GM21786 (cell line): ENCODE data around the gene ANO9.
"Not testable (repeated sequence)": the region's sequence is repeated elsewhere in the genome, so short reads cannot be mapped to it uniquely, and the experiment has no call there.

Source experiments
- ATAC-seq: cut with Tn5 transposase; IDR thresholded peaks from one replicate; pipeline ENCODE4 v1.9.1; 2021; ENCODE audit not compliant: unreplicated experiment

ANO9 gene

GRCh38 chr11:404551-405264 lies 37.1 kb downstream of the ANO9 start:
- ATAC-seq = no peak

GRCh38 chr11:403761-404431 lies 37.9 kb downstream of the ANO9 start:
- ATAC-seq = no peak

GRCh38 chr11:403021-403760 lies 38.6 kb downstream of the ANO9 start:
- no peak for ATAC-seq

GRCh38 chr11:401196-401595 lies 40.6 kb downstream of the ANO9 start:
- ATAC-seq = not testable (repeated sequence)

GRCh38 chr11:400241-400689 lies 41.5 kb downstream of the ANO9 start:
- no peak for ATAC-seq

GRCh38 chr11:399731-400211 lies 42.0 kb downstream of the ANO9 start:
- no peak for ATAC-seq

GRCh38 chr11:398826-399225 lies 43.0 kb downstream of the ANO9 start:
- ATAC-seq = no peak

GRCh38 chr11:396948-397548 lies 44.8 kb downstream of the ANO9 start:
- peak; percentile 56 for ATAC-seq

GRCh38 chr11:396511-396947 lies 45.3 kb downstream of the ANO9 start:
- no peak for ATAC-seq

- ATAC-seq = no peak
Measured at GRCh38 chr11:395866-396265, 45.9 kb downstream of the ANO9 start.

- ATAC-seq = no peak
Measured at GRCh38 chr11:394858-395655, 46.8 kb downstream of the ANO9 start.

- ATAC-seq = no peak
Measured at GRCh38 chr11:394034-394857, 47.6 kb downstream of the ANO9 start, which contains the start of gene PKP3. Gene PKP3 (plus strand): TSS chr11:394209. CDS start chr11:394293, 84 bp downstream.

GRCh38 chr11:393219-394033 lies 48.4 kb downstream of the ANO9 start:
- ATAC-seq = no peak

GRCh38 chr11:392102-392777 lies 49.6 kb downstream of the ANO9 start:
- no peak for ATAC-seq

GRCh38 chr11:391117-392017 lies 50.4 kb downstream of the ANO9 start:
- no peak for ATAC-seq

- no peak for ATAC-seq
Measured at GRCh38 chr11:390175-390574, 51.6 kb downstream of the ANO9 start.

- not testable (repeated sequence) for ATAC-seq
Measured at GRCh38 chr11:389369-389768, 52.4 kb downstream of the ANO9 start.
